A673 (cell line): Measurements from ENCODE around the gene SCART1. TPM values are rescaled to one million over a fixed set of nuclear protein-coding genes. Genes with fewer than 3 reads are reported as not detected.
"Not testable (repeated sequence)": the region's sequence is repeated elsewhere in the genome, so short reads cannot be mapped to it uniquely, and the experiment has no call there.

Experiments used
- BruUV-seq: library from RNA; stranded (reverse); fragments of 400-500 nt; replicated peaks from 2 replicates; lab custom pipeline; 2021; lab: Mats Ljungman, UMichigan
- CTCF ChIA-PET: fragments of 300-600 bp; sonication (Branson Sonifier 250); formaldehyde crosslinking; loops from one replicate; lab custom pipeline; 2022; ENCODE audit warnings: antibody characterized with exemption; lab: Charles Lee
- POLR2A ChIA-PET: fragments of 300-600 bp; sonication (Branson Sonifier 250); formaldehyde crosslinking; loops from one replicate; lab custom pipeline; 2022; ENCODE audit warnings: antibody characterized with exemption; ENCODE audit not compliant: low non-redundant PET; lab: Charles Lee
- DNase-seq: peaks from one replicate; pipeline ENCODE4 v3.0.0-alpha.2; 2015; ENCODE audit warnings: low spot score
- H3K27ac ChIP-seq: fragments of 200-600 bp; sonication (generic); 2 replicates; pipeline ENCODE4 v1.5.1; 2016; ENCODE audit warnings: mixed run types, low read depth, mild to moderate bottlenecking, mixed read lengths, antibody characterized with exemption, low read length; ENCODE audit not compliant: poor library complexity, severe bottlenecking
- H3K27me3 ChIP-seq: fragments of 200-600 bp; sonication (generic); replicated peaks from 2 replicates; pipeline ENCODE4 v1.6.1; 2017; ENCODE audit warnings: mixed run types, low read depth, mild to moderate bottlenecking, mixed read lengths, antibody characterized with exemption, low read length; ENCODE audit not compliant: insufficient read depth, poor library complexity
- H3K36me3 ChIP-seq: fragments of 200-600 bp; sonication (generic); 2 replicates; pipeline ENCODE4 v1.6.1; 2016; ENCODE audit warnings: mixed run types, mild to moderate bottlenecking, mixed read lengths, antibody characterized with exemption, low read length; ENCODE audit not compliant: insufficient read depth, poor library complexity, severe bottlenecking
- H3K4me1 ChIP-seq: fragments of 200-600 bp; sonication (generic); 2 replicates; pipeline ENCODE4 v1.6.1; 2017; ENCODE audit warnings: mixed run types, mild to moderate bottlenecking, mixed read lengths, antibody characterized with exemption, low read length; ENCODE audit not compliant: insufficient read depth, poor library complexity, severe bottlenecking
- H3K4me3 ChIP-seq: fragments of 200-600 bp; sonication (generic); 2 replicates; pipeline ENCODE4 v1.5.1; 2016; ENCODE audit warnings: low read depth, mixed run types, mild to moderate bottlenecking, mixed read lengths, low read length; ENCODE audit not compliant: poor library complexity, severe bottlenecking
- H3K9me3 ChIP-seq: fragments of 200-600 bp; sonication (generic); 2 replicates; pipeline ENCODE4 v1.6.1; 2016; ENCODE audit warnings: mixed run types, low read depth, mild to moderate bottlenecking, mixed read lengths, antibody characterized with exemption, low read length; ENCODE audit not compliant: poor library complexity, severe bottlenecking
- CTCF ChIP-seq: fragments of 300-800, 200-600 bp; sonication (generic); conservative IDR thresholded peaks from 2 replicates; pipeline ENCODE4 v1.5.1; 2017; ENCODE audit warnings: low read depth, mild to moderate bottlenecking, antibody characterized with exemption, low read length, moderate library complexity, mixed read lengths
- EZH2 ChIP-seq: fragments of 200-600 bp; sonication (generic); IDR thresholded peaks from 2 replicates; pipeline ENCODE4 v1.6.1; 2017; ENCODE audit warnings: borderline replicate concordance, low read depth, mild to moderate bottlenecking, mixed read lengths, antibody characterized with exemption, low read length; ENCODE audit not compliant: poor library complexity, severe bottlenecking
- intact Hi-C: fragments of 100-400 bp; cut with micrococcal nuclease; formaldehyde crosslinking; loops from one replicate; pipeline ENCODE4 v1.10.0; 2022; ENCODE audit not compliant: unreplicated experiment
- total RNA-seq: library from RNA; stranded (reverse); gene quantifications from 2 replicates; pipeline ENCODE4 v1.2.3, GENCODE V29; 2021

SCART1 gene
- total RNA-seq, 1 experiment from 2014 or later: 1.8 TPM

DNA sequence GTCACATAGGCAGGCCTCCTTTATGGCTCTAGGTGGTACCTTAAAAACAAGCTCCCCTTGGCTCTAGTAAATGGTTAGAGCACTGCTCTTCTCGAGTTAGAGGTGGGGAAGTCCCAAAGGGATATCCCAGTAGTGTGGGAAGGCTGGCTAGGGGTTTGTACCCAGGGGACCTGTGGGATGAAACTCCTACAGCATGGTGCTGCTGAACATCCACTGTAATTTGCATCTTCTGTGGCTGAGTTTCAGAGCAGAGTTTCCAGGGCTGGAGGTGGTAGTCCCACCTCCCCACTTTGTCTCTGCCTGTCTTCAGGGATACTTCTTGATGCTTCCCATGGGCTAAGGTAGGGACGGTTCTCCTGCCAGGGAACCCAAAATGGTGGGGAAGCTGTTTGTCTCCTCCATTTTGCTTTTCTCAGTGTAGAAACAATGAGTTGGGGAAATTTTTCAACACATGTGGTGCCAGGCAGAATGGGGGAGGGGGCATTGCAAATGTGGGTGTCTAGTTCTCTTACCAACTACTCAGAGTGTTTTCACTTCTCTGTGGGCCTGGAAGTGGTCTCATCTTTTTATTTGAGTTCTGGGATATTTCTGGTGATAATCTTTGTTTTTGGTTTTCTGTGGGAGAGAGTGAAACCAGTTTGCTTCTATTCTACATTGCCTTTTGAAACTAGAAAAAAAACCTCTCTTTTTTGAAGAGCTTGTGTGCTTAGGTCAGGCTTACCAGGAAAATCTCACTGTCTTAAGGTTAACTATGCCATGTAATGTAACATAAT, 36.3 kb downstream of the SCART1 start:
- ChIA-PET POLR2A (no interaction called here), CTCF (no interaction called here)
- Histone ChIP-seq H3K9me3 (peaks cover 7% of the 10 kb centered on the region), H3K4me3 (no peak overlapping the region), H3K4me1 (no peaks in the 10 kb centered on the region), H3K27ac (no peak overlapping the region), H3K36me3 (no peaks in the 10 kb centered on the region), H3K27me3 (peaks cover 6% of the 10 kb centered on the region)
- no TSS peak for BruUV-seq
- DNase-seq: no peak
- intact Hi-C loops: no loop called here
- no peak for TF ChIP-seq EZH2
- no peak for TF ChIP-seq CTCF

GRCh38 chr10:133493562-133493961, 39.8 kb downstream of the SCART1 start:
- H3K4me1 ChIP-seq, H3K27ac ChIP-seq, H3K4me3 ChIP-seq, H3K27me3 ChIP-seq, intact Hi-C loops, H3K9me3 ChIP-seq, DNase-seq, BruUV-seq, CTCF ChIA-PET, H3K36me3 ChIP-seq, POLR2A ChIA-PET: not testable (repeated sequence)

DNA sequence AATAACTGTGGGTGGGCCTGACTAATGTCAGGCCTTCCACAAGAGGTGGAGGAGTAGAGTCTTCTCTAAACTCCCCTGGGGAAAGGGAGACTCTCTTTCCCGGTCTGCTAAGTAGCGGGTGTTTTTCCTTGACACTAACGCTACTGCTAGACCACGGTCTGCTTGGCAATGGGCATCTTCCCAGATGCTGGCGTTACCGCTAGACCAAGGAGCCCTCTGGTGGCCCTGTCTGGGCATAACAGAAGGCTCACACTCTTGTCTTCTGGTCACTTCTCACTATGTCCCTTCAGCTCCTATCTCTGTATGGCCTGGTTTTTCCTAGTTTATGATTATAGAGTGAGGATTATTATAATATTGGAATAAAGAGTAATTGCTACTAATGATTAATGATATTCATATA, 43.6 kb downstream of the SCART1 start:
- POLR2A ChIA-PET, H3K9me3 ChIP-seq, intact Hi-C loops, H3K4me1 ChIP-seq, H3K4me3 ChIP-seq, H3K36me3 ChIP-seq, BruUV-seq, H3K27me3 ChIP-seq, H3K27ac ChIP-seq: not testable (repeated sequence)
- CTCF ChIA-PET: interaction anchor here (0.6 kb wide), 1 partner anchor 273 kb away, joined by 4 read pairs; no protein-coding TSS in a partner anchor
- TF ChIP-seq CTCF: peak; percentile 45
- peak; percentile 10 for DNase-seq

DNA sequence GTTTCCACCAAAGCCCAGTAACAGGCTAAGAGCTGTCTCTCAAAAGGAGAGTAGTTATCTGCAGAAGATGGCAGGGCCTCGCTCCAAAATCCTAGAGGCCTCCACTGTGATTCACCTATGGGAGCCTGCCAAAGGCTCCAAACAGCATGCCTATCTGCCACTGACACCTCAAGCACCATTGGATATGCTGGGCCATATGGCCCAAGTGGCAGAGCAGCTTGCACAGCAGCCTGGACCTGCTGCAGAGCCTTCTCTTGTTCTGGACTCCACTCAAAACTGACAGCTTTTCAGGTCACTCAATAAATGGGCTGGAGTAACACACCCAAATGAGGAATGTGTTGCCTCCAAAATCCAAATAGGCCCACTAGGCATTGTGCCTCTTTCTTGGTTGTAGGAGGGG, 45.4 kb downstream of the SCART1 start:
- H3K27me3 ChIP-seq, DNase-seq, POLR2A ChIA-PET, intact Hi-C loops, H3K36me3 ChIP-seq, H3K4me1 ChIP-seq, BruUV-seq, H3K27ac ChIP-seq, H3K9me3 ChIP-seq, H3K4me3 ChIP-seq, CTCF ChIA-PET: not testable (repeated sequence)

GRCh38 chr10:133500897-133501296, 47.2 kb downstream of the SCART1 start:
- DNase-seq, H3K4me1 ChIP-seq, CTCF ChIA-PET, H3K27ac ChIP-seq, H3K27me3 ChIP-seq, POLR2A ChIA-PET, intact Hi-C loops, H3K36me3 ChIP-seq, H3K9me3 ChIP-seq, BruUV-seq, H3K4me3 ChIP-seq: not testable (repeated sequence)
